Measurements from ENCODE around the gene CTAG1B. TPM values are rescaled to one million over a fixed set of nuclear protein-coding genes. Genes with fewer than 3 reads are reported as not detected.
"Not testable (repeated sequence)": the region's sequence is repeated elsewhere in the genome, so short reads cannot be mapped to it uniquely, and the experiment has no call there.

Gene CTAG1B
- total RNA-seq, 2 experiments from 2014 or later, result not detected

DNA sequence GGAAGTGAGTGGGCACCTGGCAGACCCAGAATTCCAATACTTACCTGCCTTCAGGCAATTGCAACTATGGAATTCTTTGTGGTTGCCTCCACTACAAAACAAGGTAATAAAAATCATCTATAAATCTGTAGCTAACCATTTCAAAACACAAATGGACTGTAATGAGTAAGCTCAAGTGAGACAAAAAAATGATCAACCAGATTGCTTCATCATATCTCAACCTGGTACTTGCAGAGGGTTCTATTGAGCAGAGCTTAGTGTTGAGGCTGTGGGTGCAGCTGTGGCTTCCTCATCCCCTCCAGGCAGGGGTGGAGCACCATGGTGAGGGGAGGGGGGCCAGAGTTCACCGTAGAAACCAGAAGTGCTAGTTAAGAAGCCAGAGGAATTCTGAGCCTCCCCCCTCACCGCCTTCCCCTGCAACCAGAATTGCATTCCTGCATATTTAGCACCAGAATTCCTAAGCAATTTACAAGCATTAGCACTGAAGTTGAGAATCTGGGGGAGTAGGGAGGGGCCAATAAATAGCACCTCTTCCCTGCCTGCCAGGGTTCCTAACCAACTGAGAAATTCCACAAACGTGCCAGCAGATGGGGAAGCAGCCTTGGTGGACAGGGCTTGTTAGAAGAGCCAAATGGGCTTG, 22.7 kb downstream of the CTAG1B start:
- no peak overlapping the region for H3K4me3 Mint-ChIP-seq
- POLR2A ChIA-PET, result no interaction called here
- ATAC-seq, result peak; percentile 47

GRCh38 chrX:154595559-154596249, 23.4 kb downstream of the CTAG1B start:
- peaks cover 3% of the 10 kb centered on the region for H3K4me1 Mint-ChIP-seq
- no peaks in the 10 kb centered on the region for H3K27me3 Mint-ChIP-seq
- ATAC-seq, result no peak
- ChIA-PET POLR2A (no interaction called here), CTCF (no interaction called here)
- peaks cover 2% of the 10 kb centered on the region for H3K9me3 Mint-ChIP-seq (ENCODE audit: low read depth)
- H3K36me3 Mint-ChIP-seq (ENCODE audit: low read depth), result no peaks in the 10 kb centered on the region
- DNase-seq, result no peak
- H3K4me3 Mint-ChIP-seq, result no peak overlapping the region
- no peak overlapping the region for H3K27ac Mint-ChIP-seq
- intact Hi-C loops (cut with DNase I, micrococcal nuclease), result no loop called here

More for the DNA sequence above, 22.7 kb downstream of the CTAG1B start:
- Mint-ChIP-seq H3K27me3 (no peaks in the 10 kb centered on the region), H3K9me3 (ENCODE audit: low read depth) (peaks cover 2% of the 10 kb centered on the region), H3K27ac (no peak overlapping the region), H3K4me1 (peaks cover 3% of the 10 kb centered on the region), H3K36me3 (ENCODE audit: low read depth) (no peaks in the 10 kb centered on the region)
- intact Hi-C loops (cut with DNase I, micrococcal nuclease), result no loop called here
- CTCF ChIA-PET, result interaction anchor here (0.6 kb wide), 1 partner anchor 1247 kb away, joined by 3 read pairs; no protein-coding TSS in a partner anchor
- DNase-seq, result peak; percentile 15

DNA sequence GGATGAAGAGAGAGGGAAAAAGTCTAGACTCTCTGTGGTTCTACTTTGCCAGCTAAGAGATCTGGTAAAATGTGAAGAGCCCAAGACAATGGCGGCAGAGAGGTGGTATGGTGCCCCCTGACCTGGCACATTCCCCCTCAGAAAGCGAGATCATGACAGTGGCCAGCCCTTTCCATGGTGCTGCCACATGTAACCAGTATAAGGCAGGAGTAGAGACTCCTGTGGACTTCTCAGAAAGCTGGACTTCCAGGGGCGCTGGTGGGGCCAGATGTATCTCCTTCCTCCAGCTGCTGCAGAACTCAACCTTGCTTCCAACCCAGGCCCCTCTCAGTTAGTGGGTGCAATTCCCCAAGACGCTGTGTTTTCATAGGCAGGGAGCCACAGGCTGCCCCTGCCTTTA, 24.6 kb downstream of the CTAG1B start:
- no peaks in the 10 kb centered on the region for H3K36me3 Mint-ChIP-seq (ENCODE audit: low read depth)
- H3K4me1 Mint-ChIP-seq, result peaks cover 3% of the 10 kb centered on the region
- ATAC-seq (no peak), DNase-seq (no peak)
- no peak overlapping the region for H3K4me3 Mint-ChIP-seq
- no peaks in the 10 kb centered on the region for H3K27me3 Mint-ChIP-seq
- ChIA-PET CTCF (interaction anchor here (0.6 kb wide), 1 partner anchor 101 kb away, joined by 3 read pairs; no protein-coding TSS in a partner anchor), POLR2A (no interaction called here)
- H3K9me3 Mint-ChIP-seq (ENCODE audit: low read depth), result peaks cover 2% of the 10 kb centered on the region
- intact Hi-C loops (cut with DNase I, micrococcal nuclease), result no loop called here
- H3K27ac Mint-ChIP-seq, result no peak overlapping the region

- CTCF ChIA-PET, result no interaction called here
- POLR2A ChIA-PET, result no interaction called here
Observed at GRCh38 chrX:154593201-154593600, 25.9 kb downstream of the CTAG1B start.

GRCh38 chrX:154592505-154592904, 26.6 kb downstream of the CTAG1B start:
- intact Hi-C loops (cut with DNase I, micrococcal nuclease), result no loop called here
- DNase-seq (no peak), ATAC-seq (no peak)
- Mint-ChIP-seq H3K4me1 (peaks cover 3% of the 10 kb centered on the region), H3K27me3 (no peaks in the 10 kb centered on the region), H3K4me3 (no peak overlapping the region), H3K9me3 (ENCODE audit: low read depth) (peaks cover 2% of the 10 kb centered on the region), H3K27ac (no peak overlapping the region), H3K36me3 (ENCODE audit: low read depth) (no peaks in the 10 kb centered on the region)
- CTCF ChIA-PET, result no interaction called here
- POLR2A ChIA-PET, result no interaction called here

More at GRCh38 chrX:154593201-154593600, 25.9 kb downstream of the CTAG1B start:
- Mint-ChIP-seq H3K27ac (no peak overlapping the region), H3K36me3 (ENCODE audit: low read depth) (no peaks in the 10 kb centered on the region), H3K4me1 (peaks cover 3% of the 10 kb centered on the region), H3K4me3 (no peak overlapping the region), H3K9me3 (ENCODE audit: low read depth) (peaks cover 2% of the 10 kb centered on the region), H3K27me3 (no peaks in the 10 kb centered on the region)
- no peak for ATAC-seq
- intact Hi-C loops (cut with DNase I, micrococcal nuclease), result no loop called here
- DNase-seq, result no peak

- not testable (repeated sequence) for H3K27me3 Mint-ChIP-seq
Observed at GRCh38 chrX:154590415-154590814, 28.7 kb downstream of the CTAG1B start.

DNA sequence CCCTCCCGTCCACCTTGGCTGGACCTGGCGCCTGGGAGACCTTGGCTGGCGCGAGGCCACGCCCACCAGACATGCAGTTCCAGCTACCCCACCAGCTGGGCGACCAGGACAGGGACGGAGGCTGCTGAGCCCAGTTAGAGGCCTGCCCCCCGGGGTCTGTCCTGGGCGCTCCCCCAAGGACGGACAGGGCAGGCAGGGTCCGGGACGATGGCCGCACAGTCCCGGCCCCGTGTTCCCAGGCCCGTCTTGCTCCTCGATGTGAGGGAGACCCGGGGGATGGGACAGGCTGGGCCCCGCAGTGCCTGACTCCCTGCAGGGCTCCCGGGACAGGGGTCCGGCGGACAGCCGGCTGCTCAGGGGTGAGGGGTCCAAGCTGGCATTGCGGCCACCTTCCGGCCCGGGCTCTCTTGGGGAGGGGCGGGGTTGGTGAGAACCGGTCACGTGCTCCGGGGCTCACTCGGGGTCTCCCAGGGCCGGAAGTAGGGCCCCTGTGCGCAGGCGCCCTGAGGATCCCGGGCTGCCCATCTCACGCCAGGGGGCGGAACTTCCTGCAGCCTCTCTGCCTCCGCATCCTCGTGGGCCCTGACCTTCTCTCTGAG, 34.4 kb downstream of the CTAG1B start, which contains the start of gene CTAG1A:
TSS of gene CTAG1A (plus strand) at position 549 of the 599 bp plus-strand sequence. CDS start 74 bp downstream, outside the sequence.
- POLR2A ChIA-PET; H3K27ac Mint-ChIP-seq; H3K9me3 Mint-ChIP-seq (ENCODE audit: low read depth); ATAC-seq; H3K27me3 Mint-ChIP-seq; intact Hi-C loops (cut with DNase I, micrococcal nuclease); H3K4me1 Mint-ChIP-seq; H3K36me3 Mint-ChIP-seq (ENCODE audit: low read depth); H3K4me3 Mint-ChIP-seq; DNase-seq; CTCF ChIA-PET: not testable (repeated sequence)

More at GRCh38 chrX:154590415-154590814, 28.7 kb downstream of the CTAG1B start:
- H3K4me3 Mint-ChIP-seq; ATAC-seq; DNase-seq; intact Hi-C loops (cut with DNase I, micrococcal nuclease); CTCF ChIA-PET; H3K36me3 Mint-ChIP-seq (ENCODE audit: low read depth); H3K27ac Mint-ChIP-seq; POLR2A ChIA-PET; H3K9me3 Mint-ChIP-seq (ENCODE audit: low read depth); H3K4me1 Mint-ChIP-seq: not testable (repeated sequence)

GRCh38 chrX:154582994-154583393, 36.1 kb downstream of the CTAG1B start:
- POLR2A ChIA-PET, H3K27me3 Mint-ChIP-seq: not testable (repeated sequence)

DNA sequence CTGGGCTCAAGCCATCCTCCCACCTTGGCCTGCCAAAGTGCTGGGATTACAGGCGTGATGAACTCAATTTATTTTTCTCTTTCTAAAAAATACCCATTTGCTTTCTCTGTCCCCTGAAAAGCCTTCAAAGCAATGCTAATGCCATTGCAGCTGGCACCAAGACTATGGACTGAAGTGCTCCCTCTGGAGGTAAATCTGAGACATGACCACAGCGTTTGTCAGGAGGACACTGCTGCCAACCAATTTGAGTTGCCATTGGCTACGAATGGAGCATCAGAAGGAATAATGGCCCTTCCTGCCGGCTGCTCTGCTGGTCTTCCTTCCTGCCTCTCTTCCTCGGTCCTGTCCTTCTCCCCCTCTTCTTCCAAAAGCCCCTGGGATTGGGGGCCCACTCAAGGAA, 44.0 kb downstream of the CTAG1B start:
- H3K27me3 Mint-ChIP-seq; H3K4me3 Mint-ChIP-seq; CTCF ChIA-PET; DNase-seq; H3K36me3 Mint-ChIP-seq (ENCODE audit: low read depth); H3K27ac Mint-ChIP-seq; H3K4me1 Mint-ChIP-seq; H3K9me3 Mint-ChIP-seq (ENCODE audit: low read depth); POLR2A ChIA-PET; intact Hi-C loops (cut with DNase I, micrococcal nuclease): not testable (repeated sequence)
- ATAC-seq, result peak; percentile 70

More at GRCh38 chrX:154582994-154583393, 36.1 kb downstream of the CTAG1B start:
- H3K9me3 Mint-ChIP-seq (ENCODE audit: low read depth); intact Hi-C loops (cut with DNase I, micrococcal nuclease); ATAC-seq; H3K4me1 Mint-ChIP-seq; DNase-seq; H3K27ac Mint-ChIP-seq; H3K4me3 Mint-ChIP-seq; CTCF ChIA-PET; H3K36me3 Mint-ChIP-seq (ENCODE audit: low read depth): not testable (repeated sequence)

DNA sequence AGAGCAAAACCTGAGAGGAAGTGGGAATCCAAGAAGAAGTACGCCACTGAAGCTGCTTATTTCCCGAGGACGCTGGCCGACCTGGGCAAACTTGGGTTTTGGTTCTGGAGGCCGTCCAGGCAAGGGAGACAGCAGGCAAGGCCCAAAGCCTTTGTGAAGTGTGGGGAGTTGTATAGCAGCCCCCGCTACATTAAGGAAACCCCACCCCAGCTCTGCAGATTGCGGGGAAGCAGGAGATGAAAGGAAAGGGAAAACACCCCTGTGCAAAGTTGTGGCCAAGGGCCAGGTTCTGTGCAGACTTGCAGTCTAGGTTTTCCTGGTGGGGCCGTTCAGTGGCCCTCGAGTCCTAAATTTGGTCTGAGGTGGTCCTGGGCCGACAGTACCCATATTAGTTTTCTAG, 46.0 kb downstream of the CTAG1B start:
- CTCF ChIA-PET, result not testable (repeated sequence)

DNA sequence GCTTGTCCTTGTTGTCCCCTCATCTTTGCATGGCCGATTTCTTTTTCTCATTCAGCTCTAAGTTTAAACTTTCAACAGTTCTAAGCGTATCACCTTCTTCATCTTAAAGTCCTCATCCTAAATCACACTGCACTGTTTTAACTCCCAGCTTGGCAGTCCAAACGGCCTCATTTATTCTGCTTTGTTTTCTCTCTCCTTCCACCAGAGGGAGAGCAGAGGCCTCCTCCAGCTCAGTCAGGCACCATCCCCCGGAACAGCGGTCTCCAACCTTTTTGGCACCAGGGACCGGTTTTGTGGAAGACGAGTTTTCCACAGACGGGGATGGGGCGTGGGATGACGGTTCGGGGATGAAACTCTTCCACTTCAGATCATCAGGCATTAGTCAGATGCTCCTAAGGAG, 48.7 kb downstream of the CTAG1B start:
- DNase-seq; H3K27me3 Mint-ChIP-seq; H3K4me1 Mint-ChIP-seq; H3K36me3 Mint-ChIP-seq (ENCODE audit: low read depth); H3K9me3 Mint-ChIP-seq (ENCODE audit: low read depth); intact Hi-C loops (cut with DNase I, micrococcal nuclease); CTCF ChIA-PET; H3K27ac Mint-ChIP-seq; ATAC-seq; H3K4me3 Mint-ChIP-seq; POLR2A ChIA-PET: not testable (repeated sequence)

More for the DNA sequence above, 46.0 kb downstream of the CTAG1B start:
- DNase-seq; H3K27ac Mint-ChIP-seq; intact Hi-C loops (cut with DNase I, micrococcal nuclease); ATAC-seq; H3K4me3 Mint-ChIP-seq; H3K27me3 Mint-ChIP-seq; POLR2A ChIA-PET; H3K36me3 Mint-ChIP-seq (ENCODE audit: low read depth); H3K4me1 Mint-ChIP-seq; H3K9me3 Mint-ChIP-seq (ENCODE audit: low read depth): not testable (repeated sequence)
